GM19099 (cell line): ENCODE data around the gene NFAT5.
A peak's percentile ranks its signal among the peaks of the same experiment; 100 is the strongest.

ENCODE experiments used
- POLR2A ChIP-seq: IDR thresholded peaks from 3 replicates; pipeline ENCODE4 v1.6.1; 2011; ENCODE audit warnings: low read depth; ENCODE audit not compliant: insufficient read length; ENCODE audit errors: extremely low read depth

NFAT5 gene, protein sequence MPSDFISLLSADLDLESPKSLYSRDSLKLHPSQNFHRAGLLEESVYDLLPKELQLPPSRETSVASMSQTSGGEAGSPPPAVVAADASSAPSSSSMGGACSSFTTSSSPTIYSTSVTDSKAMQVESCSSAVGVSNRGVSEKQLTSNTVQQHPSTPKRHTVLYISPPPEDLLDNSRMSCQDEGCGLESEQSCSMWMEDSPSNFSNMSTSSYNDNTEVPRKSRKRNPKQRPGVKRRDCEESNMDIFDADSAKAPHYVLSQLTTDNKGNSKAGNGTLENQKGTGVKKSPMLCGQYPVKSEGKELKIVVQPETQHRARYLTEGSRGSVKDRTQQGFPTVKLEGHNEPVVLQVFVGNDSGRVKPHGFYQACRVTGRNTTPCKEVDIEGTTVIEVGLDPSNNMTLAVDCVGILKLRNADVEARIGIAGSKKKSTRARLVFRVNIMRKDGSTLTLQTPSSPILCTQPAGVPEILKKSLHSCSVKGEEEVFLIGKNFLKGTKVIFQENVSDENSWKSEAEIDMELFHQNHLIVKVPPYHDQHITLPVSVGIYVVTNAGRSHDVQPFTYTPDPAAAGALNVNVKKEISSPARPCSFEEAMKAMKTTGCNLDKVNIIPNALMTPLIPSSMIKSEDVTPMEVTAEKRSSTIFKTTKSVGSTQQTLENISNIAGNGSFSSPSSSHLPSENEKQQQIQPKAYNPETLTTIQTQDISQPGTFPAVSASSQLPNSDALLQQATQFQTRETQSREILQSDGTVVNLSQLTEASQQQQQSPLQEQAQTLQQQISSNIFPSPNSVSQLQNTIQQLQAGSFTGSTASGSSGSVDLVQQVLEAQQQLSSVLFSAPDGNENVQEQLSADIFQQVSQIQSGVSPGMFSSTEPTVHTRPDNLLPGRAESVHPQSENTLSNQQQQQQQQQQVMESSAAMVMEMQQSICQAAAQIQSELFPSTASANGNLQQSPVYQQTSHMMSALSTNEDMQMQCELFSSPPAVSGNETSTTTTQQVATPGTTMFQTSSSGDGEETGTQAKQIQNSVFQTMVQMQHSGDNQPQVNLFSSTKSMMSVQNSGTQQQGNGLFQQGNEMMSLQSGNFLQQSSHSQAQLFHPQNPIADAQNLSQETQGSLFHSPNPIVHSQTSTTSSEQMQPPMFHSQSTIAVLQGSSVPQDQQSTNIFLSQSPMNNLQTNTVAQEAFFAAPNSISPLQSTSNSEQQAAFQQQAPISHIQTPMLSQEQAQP (N-terminal part only)

DNA sequence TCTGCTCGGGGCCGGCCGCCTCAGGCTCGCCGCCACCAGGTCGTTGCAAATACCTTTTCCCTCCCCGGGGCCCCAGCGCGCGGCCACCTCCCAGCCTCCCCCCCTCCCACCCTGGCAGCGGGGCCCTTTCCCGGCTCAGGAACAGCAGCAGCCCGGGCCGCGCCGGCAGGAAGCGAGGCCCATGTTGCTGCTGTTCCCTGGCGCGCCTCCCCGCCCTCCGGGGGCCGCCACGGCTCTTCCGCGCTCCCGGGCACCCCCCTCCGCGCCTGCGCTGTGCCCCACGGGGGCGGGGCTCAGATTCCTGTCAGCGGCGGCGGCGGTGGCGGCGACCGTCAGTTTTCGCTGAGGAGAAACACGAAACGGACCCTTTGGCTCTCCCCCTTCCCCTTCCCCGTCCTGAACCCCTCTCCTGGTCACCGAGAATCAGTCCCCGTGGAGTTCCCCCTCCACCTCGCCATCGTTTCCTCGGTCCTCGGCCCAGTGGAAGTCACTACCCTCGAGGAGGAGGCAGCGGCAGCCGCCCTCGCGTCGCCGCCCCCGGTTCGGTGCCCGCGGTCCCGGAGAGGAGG lies at the start of gene NFAT5:
NFAT5 (plus strand) TSS at position 296 of the 569 bp plus-strand sequence. CDS start 336 bp downstream, outside the sequence.
- peak; percentile 82 for TF ChIP-seq POLR2A

DNA sequence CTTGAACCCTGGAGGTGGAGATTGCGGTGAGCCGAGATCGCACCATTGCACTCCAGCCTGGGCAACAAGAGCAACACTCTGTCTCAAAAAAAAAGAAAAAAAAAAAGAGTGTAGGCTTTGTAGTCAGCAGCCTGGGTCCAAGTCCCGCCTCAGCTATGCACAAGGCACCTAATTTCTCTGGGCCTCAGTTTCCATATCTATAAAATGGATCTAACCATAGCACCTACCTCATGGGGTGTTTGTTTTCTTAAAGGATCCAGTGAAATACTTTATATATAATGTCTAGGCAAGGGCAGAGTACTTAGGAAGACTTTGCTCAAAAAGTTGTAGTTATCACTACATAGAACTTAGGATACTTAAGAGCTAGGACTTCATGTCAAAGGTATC lies 45.4 kb upstream of the NFAT5 start:
- no peak for TF ChIP-seq POLR2A

DNA sequence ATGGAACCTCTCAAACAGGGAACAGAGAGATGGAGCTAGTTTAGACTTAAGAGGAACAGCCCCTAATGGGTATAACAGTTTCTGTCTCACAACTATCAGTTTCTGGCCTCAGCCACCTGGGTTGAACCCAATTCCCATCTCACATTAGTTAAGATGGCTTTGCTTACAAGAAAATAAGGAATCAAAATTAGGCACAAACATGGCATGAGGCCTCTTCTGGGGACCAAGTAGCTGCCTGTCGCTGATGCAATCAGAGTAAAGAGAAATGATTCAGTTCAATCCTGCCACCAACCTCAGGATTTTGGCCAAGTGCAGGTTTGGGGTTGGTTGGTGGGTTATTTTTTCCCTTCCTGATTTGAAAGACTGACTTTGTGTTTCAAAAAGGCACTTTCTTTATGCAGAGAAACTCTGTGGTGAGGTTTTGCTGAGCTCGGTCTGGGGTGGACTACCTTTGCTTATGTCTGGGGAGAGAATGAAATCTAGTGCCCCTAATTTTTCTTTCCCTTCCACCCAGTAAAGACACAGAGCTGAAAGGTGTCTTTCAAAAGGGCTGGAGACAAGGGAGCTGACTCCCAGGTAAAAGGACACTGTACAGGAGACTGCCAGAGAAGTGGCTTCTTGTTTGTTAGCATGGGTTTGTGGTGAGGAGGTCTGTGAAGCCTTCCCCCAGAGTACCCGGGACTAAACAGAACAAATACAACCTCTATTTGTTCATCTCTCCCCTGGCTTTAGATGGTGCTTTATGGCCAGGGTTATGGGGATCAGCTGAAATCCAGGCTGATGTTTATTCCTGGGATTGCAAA lies 44.8 kb upstream of the NFAT5 start:
- no peak for TF ChIP-seq POLR2A

DNA sequence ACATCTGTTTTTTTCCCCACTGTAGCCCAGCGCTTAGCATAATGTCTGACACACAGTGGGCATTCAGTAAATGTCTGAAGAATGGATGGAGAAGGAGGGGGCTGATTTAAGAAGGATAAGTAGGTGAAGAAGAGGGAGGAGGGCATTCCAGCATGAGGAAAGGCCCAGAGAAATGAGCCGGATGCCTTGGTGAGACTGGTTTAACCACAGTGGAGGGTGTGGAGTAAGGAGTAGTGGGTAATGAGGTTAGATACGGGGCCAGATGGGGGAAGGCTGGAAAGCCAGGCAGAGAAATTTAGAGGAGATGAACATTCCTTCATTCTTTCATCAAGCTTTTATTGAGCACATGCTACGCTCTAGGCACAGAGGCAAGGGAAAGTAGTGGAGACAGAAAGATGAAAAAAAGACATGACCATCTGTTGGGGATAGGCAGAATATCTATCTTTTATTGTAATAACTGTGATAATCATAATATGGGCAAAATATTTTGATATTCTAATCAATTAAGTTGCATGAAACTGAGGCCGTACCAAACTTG lies 43.7 kb upstream of the NFAT5 start:
- no peak for TF ChIP-seq POLR2A

DNA sequence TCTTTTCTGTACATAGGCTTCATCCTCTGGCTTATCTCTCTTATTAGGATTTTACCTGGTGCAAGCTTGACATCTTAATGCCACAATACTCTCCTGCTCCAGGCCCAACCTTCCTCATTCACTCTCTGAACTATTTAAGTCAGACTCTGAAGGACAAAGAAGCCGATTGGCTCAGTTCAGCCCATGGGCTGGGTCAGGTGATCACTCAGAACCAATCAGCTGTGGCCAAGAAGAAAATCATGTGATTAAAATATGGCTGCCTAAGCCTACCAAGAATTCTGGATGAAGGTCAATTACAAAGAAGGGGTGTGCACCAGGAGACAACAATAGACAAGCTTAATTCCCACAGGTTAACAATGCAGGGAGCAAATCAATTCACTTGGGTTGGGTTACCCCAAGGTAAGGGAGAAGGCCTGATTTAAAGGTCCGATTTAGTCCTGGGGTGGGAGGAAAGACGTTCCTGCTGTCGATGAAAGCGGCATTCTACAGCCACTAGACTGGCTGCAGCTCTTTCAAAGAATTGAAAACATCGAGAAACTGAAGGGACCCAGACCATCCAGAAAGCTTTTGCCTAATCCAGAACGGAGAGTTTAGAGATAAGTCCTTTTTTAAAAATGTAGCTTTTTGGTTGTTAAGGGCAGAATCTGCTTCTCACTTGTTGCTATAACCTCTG lies 42.9 kb upstream of the NFAT5 start:
- no peak for TF ChIP-seq POLR2A

DNA sequence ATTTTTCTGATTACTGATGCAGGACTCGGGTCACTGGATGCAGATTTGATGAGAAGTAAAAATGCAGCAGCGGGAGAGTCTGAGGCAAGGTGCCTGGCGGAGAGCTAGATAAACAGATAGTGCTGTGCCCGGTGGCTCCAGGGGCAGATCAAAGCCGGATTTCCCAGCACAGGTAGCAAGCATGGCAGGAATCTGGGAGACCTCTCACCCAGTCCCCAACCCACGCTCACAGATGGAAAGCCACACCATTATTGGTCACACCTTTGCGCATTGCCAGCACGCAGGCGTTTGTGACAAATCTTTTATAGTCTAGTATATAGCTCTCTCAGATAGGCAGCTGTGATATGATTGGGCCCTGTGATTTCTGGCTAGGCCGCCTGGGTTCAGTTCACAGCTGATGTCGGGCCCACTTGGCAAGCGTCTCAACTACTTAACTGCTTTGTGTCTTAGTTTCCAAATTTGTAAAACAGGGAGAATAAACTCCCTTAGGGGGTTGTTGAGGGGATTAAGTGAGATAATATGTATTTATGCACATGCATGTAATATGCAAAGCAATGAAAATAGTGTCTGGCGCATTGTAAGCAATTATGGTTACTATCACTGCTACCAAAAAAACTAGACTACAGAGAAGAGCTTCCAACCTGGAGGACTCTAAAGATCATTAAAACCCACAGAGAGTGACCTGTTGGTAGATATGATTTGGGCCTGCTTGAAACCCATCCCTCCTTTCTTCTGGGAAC lies 42.0 kb upstream of the NFAT5 start:
- no peak for TF ChIP-seq POLR2A

DNA sequence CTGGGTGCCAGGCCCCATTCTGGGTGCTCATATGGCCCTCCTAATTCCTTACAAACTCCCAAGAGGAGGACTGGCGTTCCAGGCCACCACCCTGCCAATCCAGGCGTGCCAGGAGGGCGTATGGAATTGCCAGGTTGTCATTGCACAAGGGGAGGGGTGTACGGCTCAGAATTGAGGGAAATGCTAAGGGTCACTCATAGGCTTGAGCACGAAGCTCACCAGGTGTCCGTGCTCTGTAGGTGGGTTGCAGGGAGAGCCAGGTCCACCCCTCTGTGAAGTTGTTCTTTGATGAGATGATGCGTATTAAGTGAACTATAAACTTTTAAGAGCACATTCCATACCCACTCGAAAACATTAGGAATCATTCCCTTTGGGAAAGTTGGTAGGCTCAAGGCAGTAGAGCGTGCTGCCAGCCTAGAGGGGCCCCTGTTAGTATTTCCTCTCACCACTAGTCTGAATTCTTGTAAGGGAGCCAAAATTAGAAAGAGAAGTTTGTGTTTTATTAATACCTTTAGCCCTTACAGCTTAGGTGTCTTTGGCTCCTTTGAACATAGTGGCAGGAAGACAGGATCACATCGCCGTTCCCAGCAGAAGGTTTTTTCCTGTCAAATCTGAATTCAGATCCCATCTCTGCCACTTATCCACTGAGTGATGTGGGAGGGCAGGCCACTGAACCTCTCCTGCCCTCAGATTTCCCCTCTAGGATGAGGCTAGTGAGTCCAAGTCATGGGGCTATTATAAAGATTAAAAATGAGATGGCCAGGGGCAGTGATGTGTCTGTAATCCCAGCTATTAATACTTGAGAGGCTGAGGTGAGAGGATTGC lies 38.7 kb upstream of the NFAT5 start:
- TF ChIP-seq POLR2A, result no peak

DNA sequence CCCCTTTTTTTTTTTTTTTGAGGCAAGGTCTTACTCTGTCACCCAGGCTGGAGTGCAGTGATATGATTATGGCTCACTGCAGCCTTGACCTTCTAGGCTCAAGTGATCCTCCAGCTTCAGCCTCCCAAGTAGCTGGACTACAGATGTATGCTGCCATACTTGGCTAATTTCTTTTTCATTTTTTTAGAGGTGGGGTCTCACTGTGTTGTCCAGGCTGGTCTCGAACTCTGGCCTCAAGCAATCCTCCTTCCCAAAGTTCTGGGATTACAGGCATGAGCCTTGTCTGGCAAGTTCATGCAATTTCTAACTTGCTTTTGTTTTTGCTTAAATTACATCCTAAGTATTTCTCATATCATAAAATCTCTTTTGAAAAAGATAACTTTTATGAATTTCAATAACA lies 33.8 kb upstream of the NFAT5 start:
- no peak for TF ChIP-seq POLR2A

DNA sequence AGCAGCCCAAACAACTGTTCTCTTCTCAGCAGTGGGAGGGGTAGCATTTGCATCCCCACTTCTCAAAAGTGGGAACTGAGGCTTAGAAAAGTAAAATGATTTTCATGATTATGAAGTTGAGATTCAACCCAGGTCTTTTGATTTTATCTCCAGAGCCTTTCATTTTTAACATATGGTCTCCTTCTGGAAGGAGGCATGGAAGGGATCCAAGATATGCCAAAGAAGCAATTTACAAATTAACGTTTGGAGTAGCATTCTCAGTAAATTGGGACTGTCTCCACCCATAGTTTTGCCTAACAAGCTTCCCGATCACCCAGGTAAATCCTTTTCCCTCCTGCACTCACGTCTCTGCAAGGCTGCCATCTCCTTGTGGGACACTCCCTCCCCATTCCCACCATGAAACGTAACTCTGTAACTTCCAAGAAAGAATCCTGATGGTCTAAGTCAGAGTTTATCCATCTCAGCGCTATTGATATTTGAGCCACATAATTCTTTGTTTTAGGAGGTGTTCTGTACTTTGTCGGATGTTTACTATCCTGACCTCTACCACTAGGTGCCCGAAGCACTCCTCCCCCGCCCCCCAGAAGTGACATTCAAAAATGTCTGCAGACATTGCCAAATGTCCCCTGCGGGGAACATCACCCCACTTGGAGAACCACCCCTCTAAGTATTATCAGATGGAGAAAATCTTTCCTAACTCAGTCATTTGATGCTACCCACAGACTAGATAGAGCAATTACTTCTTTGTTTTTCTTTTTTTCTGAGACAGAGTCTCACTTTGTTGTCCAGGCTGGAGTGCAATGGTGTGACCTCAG lies 32.9 kb upstream of the NFAT5 start:
- no peak for TF ChIP-seq POLR2A

DNA sequence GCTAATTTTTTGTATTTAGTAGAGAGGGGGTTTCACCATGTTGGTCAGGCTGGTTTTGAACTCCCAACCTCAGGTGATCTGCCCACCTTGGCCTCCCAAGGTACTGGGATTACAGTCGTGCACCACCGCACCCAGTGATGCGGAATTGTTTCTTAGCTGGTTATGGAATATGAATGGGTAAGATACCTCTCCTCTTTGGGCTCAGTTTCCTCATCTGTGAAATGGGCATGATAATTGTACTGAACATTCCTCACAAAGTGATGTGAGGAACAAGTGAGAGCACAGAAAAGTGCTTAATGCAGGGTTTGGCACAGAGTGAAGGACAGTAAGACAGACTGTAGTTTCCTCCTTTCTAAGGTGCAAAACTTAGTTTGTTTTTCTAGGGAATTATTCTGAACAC lies 31.0 kb upstream of the NFAT5 start:
- TF ChIP-seq POLR2A, result no peak

DNA sequence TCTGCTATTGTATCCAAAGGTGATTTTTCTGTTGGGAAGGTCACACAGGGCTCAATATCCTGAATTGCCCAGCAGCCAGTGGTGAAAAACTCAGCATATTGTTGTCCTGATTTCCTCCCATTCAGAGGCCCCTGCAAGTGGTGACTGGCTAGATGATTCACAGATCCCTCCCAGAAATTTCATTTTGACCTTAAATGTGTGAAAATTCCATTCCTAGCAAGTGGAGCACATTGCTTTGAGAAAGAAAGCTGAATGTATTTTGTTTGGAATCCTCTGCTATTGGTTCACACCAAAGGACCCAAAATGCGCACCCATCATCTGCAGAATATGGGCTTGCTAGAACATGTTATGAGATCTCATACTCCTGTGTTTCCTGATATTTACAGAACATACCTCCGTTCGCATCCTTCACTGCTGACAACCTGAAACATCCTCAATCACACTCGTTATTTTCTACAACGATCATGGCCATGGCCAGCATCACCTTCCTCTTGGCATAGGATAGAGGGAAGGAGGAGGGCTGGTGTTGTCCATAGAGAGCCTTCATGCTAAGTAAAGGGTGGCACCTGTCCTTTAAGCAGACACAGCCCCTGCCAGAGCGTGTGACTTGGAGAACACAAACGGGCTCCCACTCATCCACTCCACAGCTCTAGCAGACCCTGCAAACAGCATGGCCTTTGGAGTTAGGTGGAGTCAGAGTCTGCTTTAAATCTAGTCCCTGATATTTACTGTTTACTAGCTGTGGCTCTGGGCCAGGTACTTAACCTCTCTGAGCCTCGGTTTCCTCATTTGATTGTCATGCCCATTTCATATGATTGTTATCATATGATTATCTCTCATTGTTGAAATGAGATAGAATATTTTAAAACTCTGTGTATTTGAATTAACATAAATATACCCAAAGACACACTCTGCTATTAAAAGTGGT lies 30.4 kb upstream of the NFAT5 start:
- no peak for TF ChIP-seq POLR2A
